ENCODE data around the gene ALDOA.
A peak's percentile ranks its signal among the peaks of the same experiment; 100 is the strongest.

Gene ALDOA

DNA sequence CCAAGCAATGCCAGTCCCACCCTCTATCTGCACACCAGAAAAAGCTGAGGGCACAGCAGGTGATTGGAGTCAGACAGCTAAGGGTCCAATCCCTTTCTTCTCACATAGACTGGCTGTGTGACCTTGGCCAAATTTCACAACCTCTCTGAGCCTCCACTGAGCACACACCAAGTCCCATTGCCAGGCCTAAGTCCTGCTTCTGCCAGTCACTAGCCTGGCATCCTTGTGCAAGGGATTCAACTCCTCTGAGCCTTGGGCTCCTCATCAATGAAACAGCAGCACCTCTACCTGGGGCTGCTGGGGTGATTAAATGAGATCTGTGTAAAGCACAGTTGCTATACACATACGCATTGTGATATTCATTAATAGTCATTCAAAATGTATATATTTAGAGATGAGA is 19.0 kb upstream of the ALDOA start:
- H3K27me3 ChIP-seq (ENCODE audit: control insufficient read depth, insufficient read depth, low read length), result peaks cover 7% of the 10 kb centered on the region
- H3K36me3 ChIP-seq (ENCODE audit: insufficient read depth, low read length), result no peaks in the 10 kb centered on the region
- H3K9me3 ChIP-seq (replicated peaks; ENCODE audit: low read length), result no peaks in the 10 kb centered on the region
- H3K4me2 ChIP-seq (ENCODE audit: low read length), result no peak overlapping the region
- H3K4me1 ChIP-seq (ENCODE audit: control insufficient read depth, insufficient read depth, low read length), result peaks cover 1% of the 10 kb centered on the region
- no peak overlapping the region for H3K9ac ChIP-seq (ENCODE audit: low read depth, low read length)
- no peak overlapping the region for H3K4me3 ChIP-seq (ENCODE audit: low read length)

DNA sequence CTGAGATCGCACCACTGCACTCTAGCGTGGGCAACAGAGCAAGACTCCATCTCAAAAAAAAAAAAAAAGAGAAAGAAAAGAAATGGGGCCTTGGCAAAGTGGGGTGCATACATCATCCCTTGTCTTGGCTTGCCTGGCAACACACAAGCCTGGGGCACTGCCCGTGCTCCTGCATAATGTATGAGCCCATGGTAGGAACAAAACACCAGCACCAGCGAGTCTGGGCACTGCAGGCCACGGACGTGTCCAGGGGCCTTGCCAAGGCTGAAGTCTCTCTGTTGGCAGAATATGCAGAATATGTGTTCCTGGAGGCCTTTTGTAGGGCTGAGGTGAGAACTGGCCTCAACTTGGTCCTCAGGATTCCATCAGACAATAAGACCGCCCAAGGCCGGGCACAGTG is 15.7 kb upstream of the ALDOA start:
- H3K36me3 ChIP-seq (ENCODE audit: insufficient read depth, low read length), result no peaks in the 10 kb centered on the region
- H3K4me3 ChIP-seq (ENCODE audit: low read length), result no peak overlapping the region
- no peak overlapping the region for H3K9ac ChIP-seq (ENCODE audit: low read depth, low read length)
- H3K9me3 ChIP-seq (replicated peaks; ENCODE audit: low read length), result no peaks in the 10 kb centered on the region
- H3K27me3 ChIP-seq (ENCODE audit: control insufficient read depth, insufficient read depth, low read length), result no peaks in the 10 kb centered on the region
- H3K4me2 ChIP-seq (ENCODE audit: low read length), result no peak overlapping the region
- peaks cover 18% of the 10 kb centered on the region for H3K4me1 ChIP-seq (ENCODE audit: control insufficient read depth, insufficient read depth, low read length)

DNA sequence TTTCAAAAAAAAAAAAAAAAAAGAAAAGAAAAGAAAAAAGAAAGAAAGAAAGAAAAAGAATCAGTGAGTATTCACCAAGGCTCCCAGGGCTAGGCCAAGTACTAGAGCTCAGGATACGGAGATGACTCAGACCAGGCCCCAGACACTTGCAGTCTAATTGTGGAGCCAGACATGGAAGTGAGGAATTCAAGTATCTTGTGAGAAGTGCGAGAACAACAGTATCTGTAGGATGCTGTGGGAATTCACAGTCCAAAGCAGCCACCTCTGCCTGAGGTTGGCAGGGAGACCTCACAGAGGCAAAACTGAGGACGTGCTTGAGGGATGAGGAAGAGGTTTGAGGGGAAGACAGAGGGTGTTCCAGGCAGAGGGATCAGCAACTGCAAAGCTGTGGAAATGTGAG is 14.0 kb upstream of the ALDOA start:
- H3K36me3 ChIP-seq (ENCODE audit: insufficient read depth, low read length), result peaks cover 6% of the 10 kb centered on the region
- H3K4me2 ChIP-seq (ENCODE audit: low read length), result no peak overlapping the region
- no peak overlapping the region for H3K4me3 ChIP-seq (ENCODE audit: low read length)
- H3K4me1 ChIP-seq (ENCODE audit: control insufficient read depth, insufficient read depth, low read length), result peaks cover 18% of the 10 kb centered on the region
- no peaks in the 10 kb centered on the region for H3K9me3 ChIP-seq (replicated peaks; ENCODE audit: low read length)
- H3K9ac ChIP-seq (ENCODE audit: low read depth, low read length), result no peak overlapping the region
- no peaks in the 10 kb centered on the region for H3K27me3 ChIP-seq (ENCODE audit: control insufficient read depth, insufficient read depth, low read length)

DNA sequence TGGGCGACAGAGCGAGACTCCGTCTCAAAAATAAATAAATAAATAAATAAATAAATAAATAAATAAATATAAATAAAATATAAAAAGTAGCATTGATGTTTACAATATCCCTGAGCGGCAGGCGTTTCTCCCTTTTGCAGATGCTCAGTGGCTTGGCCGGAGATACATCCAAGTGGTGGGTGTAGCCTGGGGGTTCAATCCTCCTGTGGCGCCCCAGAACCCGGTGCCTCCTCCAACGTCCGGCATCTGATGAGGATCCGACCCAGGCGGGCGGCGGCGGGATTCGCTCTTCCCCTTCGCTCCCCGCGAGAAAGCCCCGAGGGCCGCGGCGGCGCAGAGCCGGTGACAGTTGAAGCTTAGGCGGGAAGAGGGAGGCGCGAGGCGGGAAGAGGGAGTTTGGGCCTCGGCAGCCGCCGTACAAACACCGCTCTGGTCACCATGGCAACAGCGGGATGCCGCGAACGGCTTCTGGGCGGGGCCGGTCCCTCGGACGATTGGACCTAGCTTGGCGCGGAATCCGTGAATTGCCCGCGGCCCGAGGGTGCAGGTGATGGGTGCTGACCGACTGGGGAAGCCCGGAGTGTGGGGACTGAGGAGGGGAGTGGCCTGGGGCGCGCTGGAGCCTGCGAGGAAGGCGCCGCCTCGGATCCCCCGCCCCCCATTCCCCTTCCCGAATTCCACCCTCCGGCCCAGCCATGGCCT is 12.7 kb upstream of the ALDOA start:
- Histone ChIP-seq H3K9ac (ENCODE audit: low read depth, low read length) (peak overlapping the region; percentile 81), H3K4me3 (ENCODE audit: low read length) (peak overlapping the region; percentile 85), H3K4me2 (ENCODE audit: low read length) (peak overlapping the region; percentile 99), H3K4me1 (ENCODE audit: control insufficient read depth, insufficient read depth, low read length) (peaks cover 18% of the 10 kb centered on the region), H3K27me3 (ENCODE audit: control insufficient read depth, insufficient read depth, low read length) (no peaks in the 10 kb centered on the region), H3K36me3 (ENCODE audit: insufficient read depth, low read length) (peaks cover 6% of the 10 kb centered on the region), H3K9me3 (replicated peaks; ENCODE audit: low read length) (no peaks in the 10 kb centered on the region)

DNA sequence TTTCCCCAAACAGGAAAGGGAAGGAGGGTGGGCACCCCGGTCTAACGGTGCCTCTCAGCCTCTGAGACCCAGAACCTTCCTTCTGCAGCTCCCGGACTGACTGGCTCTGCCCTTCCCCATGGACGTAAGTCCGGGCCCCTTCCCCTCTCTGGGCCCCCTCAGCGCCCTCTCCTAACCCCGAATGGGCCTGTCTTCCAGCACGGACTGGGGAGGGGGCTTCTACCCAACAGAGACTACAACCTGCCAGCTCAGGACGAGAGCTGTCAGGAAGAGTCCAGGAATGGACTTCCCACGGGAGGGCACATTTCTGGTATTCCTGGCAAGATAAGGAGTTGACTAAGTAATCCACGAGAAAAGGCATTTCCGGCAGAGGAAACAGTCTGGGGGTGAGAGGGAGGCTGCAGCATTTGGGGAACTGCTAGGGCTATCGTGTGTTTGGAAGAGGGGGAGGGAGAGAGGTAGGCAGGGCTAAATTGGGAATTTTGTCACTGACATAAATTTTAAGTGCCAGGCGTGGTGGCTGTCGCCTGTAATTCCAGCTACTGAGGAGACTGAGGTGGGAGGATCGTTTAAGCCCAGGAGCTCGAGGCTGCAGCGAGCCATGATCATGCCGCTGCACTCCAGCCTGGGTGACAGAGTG is 12.1 kb upstream of the ALDOA start:
- Histone ChIP-seq H3K4me3 (ENCODE audit: low read length) (peak overlapping the region; percentile 85), H3K9me3 (replicated peaks; ENCODE audit: low read length) (no peaks in the 10 kb centered on the region), H3K4me1 (ENCODE audit: control insufficient read depth, insufficient read depth, low read length) (peaks cover 18% of the 10 kb centered on the region), H3K36me3 (ENCODE audit: insufficient read depth, low read length) (peaks cover 6% of the 10 kb centered on the region), H3K27me3 (ENCODE audit: control insufficient read depth, insufficient read depth, low read length) (no peaks in the 10 kb centered on the region), H3K4me2 (ENCODE audit: low read length) (peak overlapping the region; percentile 99), H3K9ac (ENCODE audit: low read depth, low read length) (peak overlapping the region; percentile 81)

DNA sequence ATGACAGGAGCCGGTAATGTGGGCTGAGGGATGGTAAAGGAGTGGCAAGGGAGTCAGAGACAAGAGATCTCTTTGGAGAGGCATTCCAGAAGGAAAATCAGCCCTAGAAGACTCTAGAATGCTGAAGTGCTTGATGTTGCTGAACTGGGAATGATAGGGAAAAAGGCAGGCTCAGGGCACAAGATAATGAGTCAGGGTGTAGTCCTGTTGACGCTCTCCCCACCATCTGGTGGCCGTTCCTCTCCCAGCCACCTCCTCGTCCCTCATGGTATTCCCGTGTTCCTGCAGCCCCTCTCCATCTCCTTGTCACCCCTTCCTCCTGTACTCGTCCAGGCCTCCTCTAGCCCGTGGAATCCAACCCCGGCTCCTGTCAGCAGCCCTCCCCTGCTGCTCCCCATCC is 11.1 kb upstream of the ALDOA start:
- Histone ChIP-seq H3K9ac (ENCODE audit: low read depth, low read length) (no peak overlapping the region), H3K4me3 (ENCODE audit: low read length) (no peak overlapping the region), H3K4me1 (ENCODE audit: control insufficient read depth, insufficient read depth, low read length) (peaks cover 18% of the 10 kb centered on the region), H3K9me3 (replicated peaks; ENCODE audit: low read length) (no peaks in the 10 kb centered on the region), H3K36me3 (ENCODE audit: insufficient read depth, low read length) (peaks cover 6% of the 10 kb centered on the region), H3K4me2 (ENCODE audit: low read length) (peak overlapping the region; percentile 99), H3K27me3 (ENCODE audit: control insufficient read depth, insufficient read depth, low read length) (no peaks in the 10 kb centered on the region)

DNA sequence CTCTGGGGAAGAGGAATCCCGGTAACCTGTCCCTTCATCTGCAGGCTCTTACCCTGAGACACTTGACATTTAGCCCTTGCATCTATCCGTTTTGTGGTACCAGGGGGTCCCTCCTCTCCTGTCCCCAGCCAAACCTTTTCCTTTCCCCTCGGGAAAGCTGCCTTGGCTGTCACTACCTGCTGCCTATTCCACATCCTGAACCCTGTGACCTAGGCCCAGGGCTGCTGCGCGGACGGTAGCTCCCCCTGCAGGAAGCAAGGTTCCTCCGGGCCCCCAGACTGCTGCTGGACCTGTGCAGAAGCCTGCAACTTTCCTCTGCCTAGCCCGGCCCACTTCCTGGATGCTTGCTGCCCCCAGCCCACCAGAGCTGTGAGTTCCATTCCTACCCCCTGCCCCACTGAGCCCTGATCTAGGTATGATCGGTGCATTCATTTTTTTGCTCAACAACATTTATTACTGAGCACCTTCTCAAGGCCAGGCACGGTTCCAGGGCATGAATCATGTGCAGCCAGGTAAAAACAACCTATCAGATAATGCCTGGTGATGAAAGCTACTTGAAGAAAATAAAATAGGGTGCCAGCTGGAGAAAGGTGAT is 10.5 kb upstream of the ALDOA start:
- Histone ChIP-seq H3K4me2 (ENCODE audit: low read length) (peak overlapping the region; percentile 99), H3K4me3 (ENCODE audit: low read length) (no peak overlapping the region), H3K36me3 (ENCODE audit: insufficient read depth, low read length) (peaks cover 6% of the 10 kb centered on the region), H3K9ac (ENCODE audit: low read depth, low read length) (no peak overlapping the region), H3K4me1 (ENCODE audit: control insufficient read depth, insufficient read depth, low read length) (peaks cover 18% of the 10 kb centered on the region), H3K27me3 (ENCODE audit: control insufficient read depth, insufficient read depth, low read length) (no peaks in the 10 kb centered on the region), H3K9me3 (replicated peaks; ENCODE audit: low read length) (no peaks in the 10 kb centered on the region)

DNA sequence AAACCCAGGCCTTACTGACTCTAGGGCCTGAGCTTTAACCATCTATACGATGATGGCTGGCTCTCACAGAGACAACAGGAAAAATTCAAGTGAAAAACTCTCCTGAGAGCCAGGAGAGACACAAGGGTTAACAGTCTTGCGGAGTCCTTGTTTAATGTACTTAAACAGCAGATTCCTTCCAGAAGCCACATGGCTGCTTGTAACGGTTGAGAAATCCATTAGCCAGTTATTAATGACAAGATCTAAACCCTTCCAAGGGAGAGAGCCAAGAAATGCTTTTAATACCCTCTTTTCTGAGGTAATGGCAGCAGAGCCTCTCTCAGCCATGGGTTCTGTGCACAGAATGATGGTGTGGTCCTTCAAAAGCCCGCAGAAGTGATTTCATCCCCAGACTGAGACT is 5.2 kb upstream of the ALDOA start:
- Histone ChIP-seq H3K9me3 (replicated peaks; ENCODE audit: low read length) (no peaks in the 10 kb centered on the region), H3K4me2 (ENCODE audit: low read length) (no peak overlapping the region), H3K4me3 (ENCODE audit: low read length) (no peak overlapping the region), H3K27me3 (ENCODE audit: control insufficient read depth, insufficient read depth, low read length) (no peaks in the 10 kb centered on the region), H3K36me3 (ENCODE audit: insufficient read depth, low read length) (peaks cover 3% of the 10 kb centered on the region), H3K9ac (ENCODE audit: low read depth, low read length) (no peak overlapping the region), H3K4me1 (ENCODE audit: control insufficient read depth, insufficient read depth, low read length) (peaks cover 15% of the 10 kb centered on the region)

DNA sequence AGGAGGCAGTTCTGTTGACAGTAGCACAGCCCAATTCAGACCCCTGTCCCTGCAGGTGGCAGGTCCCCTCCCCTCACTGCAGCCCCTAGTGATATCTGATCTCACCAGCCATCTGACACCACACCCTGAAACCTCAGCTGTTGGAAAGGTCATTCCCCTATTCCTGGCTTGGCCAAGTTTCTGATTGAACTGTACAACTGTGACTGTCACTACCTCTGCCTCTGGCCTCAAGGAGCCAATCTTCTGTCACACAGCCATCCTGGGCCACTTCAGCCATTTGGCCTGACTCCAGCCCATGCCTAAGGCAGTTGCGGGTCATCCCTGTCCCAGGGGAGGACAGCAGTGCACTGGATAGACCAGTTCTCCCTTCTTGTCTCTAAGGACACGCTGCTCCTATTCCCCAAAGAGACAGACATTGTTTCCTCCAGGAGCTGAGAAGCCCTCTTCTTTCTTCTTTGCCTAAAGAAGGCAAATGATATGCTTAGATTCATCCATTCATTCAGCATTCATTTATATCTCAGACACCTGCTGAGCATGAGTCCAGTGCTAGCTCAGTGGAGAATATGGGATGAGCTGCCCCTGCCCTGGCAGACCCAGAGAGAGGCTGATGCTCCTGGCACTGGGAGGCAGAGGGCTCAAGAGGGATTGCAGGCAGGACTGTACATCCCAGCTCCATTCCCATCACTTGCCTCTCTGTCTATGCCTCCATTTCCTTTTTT is 4.6 kb upstream of the ALDOA start:
- Histone ChIP-seq H3K27me3 (ENCODE audit: control insufficient read depth, insufficient read depth, low read length) (no peaks in the 10 kb centered on the region), H3K36me3 (ENCODE audit: insufficient read depth, low read length) (peaks cover 3% of the 10 kb centered on the region), H3K4me2 (ENCODE audit: low read length) (no peak overlapping the region), H3K9ac (ENCODE audit: low read depth, low read length) (no peak overlapping the region), H3K4me3 (ENCODE audit: low read length) (no peak overlapping the region), H3K4me1 (ENCODE audit: control insufficient read depth, insufficient read depth, low read length) (peaks cover 15% of the 10 kb centered on the region), H3K9me3 (replicated peaks; ENCODE audit: low read length) (no peaks in the 10 kb centered on the region)

DNA sequence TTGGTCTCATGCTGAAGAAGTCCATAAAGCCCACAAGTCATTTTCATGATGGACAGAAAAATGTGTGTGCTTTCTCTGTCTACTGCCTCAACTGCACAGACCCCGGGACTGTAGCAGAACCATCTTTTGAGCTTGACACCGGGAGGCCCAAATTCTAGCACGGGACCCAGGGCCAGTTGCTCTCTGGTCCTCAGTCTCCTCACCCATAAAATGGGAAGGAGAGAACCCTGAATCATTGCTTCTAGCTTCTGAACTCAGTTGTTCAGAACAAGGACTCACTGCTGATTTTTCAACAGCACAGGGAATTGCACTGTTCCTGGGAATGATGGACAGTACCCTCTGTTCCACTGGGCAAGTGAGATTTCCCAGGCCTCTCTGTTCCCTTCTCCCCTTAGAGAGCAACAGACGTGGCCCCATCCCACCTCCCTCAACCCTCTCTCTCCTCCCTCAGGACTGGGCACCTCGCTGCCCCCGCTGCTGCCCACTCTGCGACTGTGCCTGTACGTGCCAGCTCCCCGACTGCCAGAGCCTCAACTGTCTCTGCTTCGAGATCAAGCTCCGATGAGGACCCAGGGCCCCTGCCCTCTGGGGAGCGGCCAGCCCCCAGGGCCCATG is 2.2 kb upstream of the ALDOA start:
- peaks cover 26% of the 10 kb centered on the region for H3K36me3 ChIP-seq (ENCODE audit: insufficient read depth, low read length)
- no peaks in the 10 kb centered on the region for H3K9me3 ChIP-seq (replicated peaks; ENCODE audit: low read length)
- H3K4me3 ChIP-seq (ENCODE audit: low read length), result peak overlapping the region; percentile 76
- H3K4me1 ChIP-seq (ENCODE audit: control insufficient read depth, insufficient read depth, low read length), result peaks cover 28% of the 10 kb centered on the region
- peak overlapping the region; percentile 89 for H3K9ac ChIP-seq (ENCODE audit: low read depth, low read length)
- H3K4me2 ChIP-seq (ENCODE audit: low read length), result peak overlapping the region; percentile 92
- H3K27me3 ChIP-seq (ENCODE audit: control insufficient read depth, insufficient read depth, low read length), result no peaks in the 10 kb centered on the region

All from skeletal muscle satellite cell (primary cell).